Stimulated activated CD8-positive, alpha-beta memory T cell treated with anti-CD3 and anti-CD28 coated beads, Interleukin-15, amount 100 ng/mL, for 4 hours (primary cell): Measurements from ENCODE around the gene MED4.
A peak's percentile ranks its signal among the peaks of the same experiment; 100 is the strongest.

ENCODE experiments used
- DNase-seq, 2 donors: peaks; one replicate each; pipeline ENCODE4 v3.0.0-alpha.2; 2020; ENCODE audit warnings: low read depth in 2 of 2

Gene MED4

DNA sequence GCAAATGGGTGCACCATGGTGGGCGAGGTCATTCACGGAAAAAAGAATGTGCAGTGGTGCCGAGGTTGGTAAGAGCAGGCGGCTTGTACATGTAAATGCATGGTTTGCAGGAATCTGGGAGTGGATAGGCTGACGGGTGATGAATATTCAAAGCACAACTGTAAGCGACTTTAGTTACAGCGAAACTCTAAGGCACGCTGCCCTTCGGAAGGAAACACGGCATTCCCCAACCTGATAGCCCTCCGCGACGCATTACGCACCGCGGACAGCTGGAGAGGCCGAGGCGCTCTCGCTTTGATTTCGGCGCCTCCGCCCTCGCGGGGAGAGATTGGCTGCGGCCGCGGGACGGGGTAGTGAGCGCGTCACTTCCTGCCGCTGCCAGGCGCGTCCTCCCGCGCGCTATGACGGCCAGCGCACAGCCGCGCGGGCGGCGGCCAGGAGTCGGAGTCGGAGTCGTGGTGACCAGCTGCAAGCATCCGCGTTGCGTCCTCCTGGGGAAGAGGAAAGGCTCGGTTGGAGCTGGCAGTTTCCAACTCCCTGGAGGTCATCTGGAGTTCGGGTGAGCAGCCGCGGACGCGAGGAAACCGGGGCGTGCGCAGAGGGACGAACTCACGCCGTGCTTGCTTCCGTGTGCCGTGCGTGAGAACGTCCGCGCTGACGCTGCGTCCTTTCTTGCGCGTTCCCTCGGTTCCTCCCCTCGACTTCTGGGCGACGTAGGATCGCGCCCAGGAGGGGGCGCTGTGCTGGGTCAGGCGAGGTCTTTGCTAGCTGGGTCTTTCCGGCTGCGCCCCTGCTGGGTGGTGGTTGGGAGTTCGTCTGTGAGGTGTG, 57.3 kb downstream of the MED4 start, which contains the start of gene NUDT15:
NUDT15 (plus strand) TSS at position 381 of the 828 bp plus-strand sequence; CDS start at position 402, 21 bp downstream.
- DNase-seq: peak; percentile 82 to 87

DNA sequence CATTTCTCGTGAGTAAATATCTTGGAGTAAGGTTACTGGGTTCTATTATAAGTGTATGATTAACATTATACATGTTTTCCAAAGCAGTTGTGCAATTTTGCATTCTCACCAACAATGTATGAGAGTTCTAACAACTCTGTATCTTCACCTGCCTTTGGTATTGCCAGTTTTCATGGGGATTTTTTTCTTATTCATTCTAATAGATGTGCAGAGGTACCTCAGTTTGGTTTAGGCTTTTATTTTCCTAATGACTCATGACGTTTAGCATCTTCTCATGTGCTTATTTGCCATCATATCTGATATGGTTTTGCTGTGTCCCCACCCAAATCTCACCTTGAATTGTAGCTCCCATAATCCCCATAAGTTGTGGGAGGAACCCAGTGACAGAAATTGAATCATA, 65.0 kb downstream of the MED4 start:
- DNase-seq: no peak

DNA sequence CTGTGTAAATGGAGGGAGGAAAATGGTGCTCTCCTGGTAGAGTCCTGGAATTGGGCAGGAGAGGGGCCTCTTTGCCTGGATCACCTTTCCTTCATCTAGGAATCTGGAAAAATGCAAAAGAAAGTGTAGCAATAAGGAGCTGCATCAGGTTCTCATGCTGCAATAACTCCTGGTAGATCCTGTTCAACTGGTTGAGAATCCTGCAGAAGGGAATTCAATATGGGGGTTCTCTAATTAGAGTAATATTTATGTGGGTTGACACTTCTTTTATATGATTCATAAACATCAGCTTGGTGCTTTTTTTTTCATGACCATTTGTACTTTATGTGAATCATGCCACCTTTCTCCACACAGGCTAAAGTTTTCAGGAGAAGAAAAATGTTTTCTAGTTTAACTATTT, 66.8 kb downstream of the MED4 start:
- no peak for DNase-seq
